Left kidney (tissue), 2 donors: Measurements from ENCODE around the gene NEAT1. TPM values are rescaled to one million over a fixed set of nuclear protein-coding genes. Genes with fewer than 3 reads are reported as not detected.
"Not testable (repeated sequence)": the region's sequence is repeated elsewhere in the genome, so short reads cannot be mapped to it uniquely, and the experiment has no call there.

Source experiments
- DNase-seq: peaks from one replicate; pipeline ENCODE4 v3.0.0-alpha.2; 2013
- polyA plus RNA-seq: library from polyadenylated mRNA; unstranded; fragments of 120-200 nt; gene quantifications from one replicate; pipeline ENCODE4 v1.2.1, GENCODE V29; 2013; ENCODE audit not compliant: insufficient read length

The NEAT1 gene
- polyA plus RNA-seq, 1 donor, result 265 TPM

- DNase-seq, result no peak
Observed at GRCh38 chr11:65403607-65404121, 18.9 kb upstream of the NEAT1 start.

DNA sequence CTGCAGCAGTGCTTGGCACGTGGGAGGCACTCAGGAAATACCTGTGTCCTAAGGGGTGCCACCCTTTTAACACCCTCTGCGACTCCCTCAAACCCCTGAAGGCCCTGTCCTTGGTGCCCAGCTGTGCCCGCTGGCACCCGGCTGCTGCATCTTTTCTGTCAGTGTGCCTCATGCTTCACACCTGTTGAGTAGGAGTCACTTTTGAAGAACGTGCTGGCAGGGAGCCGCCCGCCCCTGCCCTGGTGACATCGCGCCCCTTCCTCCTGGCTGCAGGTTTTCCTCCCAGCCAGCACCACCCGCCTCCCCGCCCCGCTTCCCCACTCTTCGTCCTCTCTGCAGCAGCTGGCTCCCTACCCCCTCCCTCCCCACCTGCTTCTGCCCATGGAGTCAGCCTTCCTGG lies 18.4 kb upstream of the NEAT1 start:
- DNase-seq, result no peak

- no peak for DNase-seq
Observed at GRCh38 chr11:65404638-65405339, 17.8 kb upstream of the NEAT1 start.

DNA sequence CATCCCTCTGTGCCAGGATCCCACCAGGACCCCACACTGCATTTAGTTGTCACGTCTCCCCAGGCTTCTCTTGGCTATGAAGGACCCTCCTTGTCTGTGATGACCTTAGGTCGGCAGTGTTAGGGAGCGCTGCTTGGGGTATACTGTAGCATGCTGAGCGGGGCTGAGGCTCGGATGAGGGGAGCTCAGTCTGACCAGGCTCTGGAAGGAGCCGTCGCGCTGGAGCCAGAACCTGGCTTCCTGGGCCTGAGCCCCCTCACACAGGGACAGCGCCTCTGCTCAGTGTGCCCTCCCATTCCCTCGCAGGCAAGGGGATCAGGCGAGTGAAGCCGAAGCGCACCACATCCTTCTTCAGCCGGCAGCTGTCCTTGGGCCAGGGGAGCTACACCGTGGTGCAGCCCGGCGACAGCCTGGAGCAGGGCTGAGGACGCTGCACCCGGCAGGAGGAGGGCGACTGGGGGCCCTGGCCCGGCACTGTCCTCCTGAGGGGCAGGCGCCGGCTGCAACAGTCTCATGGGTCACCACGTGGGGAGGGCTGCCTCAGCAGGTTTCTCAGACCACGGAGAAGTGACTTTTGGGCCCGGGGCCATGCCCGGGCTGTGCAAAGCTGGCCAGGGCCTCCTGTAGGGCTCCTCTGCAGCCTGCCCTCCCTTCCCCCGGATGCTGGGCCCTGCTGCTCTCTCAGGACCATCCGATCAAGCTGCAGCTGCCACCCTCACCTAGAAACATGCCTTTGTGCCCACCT lies 11.5 kb upstream of the NEAT1 start:
- no peak for DNase-seq

DNA sequence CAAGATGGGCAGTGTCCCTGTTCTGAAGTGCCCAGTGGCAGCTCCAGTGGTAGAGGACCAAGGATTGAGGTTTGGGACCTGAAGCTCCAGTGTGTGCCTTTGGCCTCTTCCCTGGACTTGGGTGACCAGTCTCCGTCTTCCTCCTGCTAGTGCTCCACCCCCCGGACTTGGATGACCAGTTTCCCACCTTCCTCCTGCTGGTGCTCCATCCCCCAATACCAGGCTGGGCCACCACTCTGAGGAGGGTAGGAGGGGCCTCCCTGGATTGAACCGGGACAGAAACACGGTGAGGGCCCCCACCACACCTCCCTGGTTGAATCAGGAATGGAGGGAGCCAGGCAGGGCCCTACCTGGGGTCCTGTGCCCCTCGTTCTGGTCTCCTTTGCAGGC lies 10.9 kb upstream of the NEAT1 start:
- no peak for DNase-seq

- no peak for DNase-seq
Observed at GRCh38 chr11:65412271-65413076, 10.1 kb upstream of the NEAT1 start.

DNA sequence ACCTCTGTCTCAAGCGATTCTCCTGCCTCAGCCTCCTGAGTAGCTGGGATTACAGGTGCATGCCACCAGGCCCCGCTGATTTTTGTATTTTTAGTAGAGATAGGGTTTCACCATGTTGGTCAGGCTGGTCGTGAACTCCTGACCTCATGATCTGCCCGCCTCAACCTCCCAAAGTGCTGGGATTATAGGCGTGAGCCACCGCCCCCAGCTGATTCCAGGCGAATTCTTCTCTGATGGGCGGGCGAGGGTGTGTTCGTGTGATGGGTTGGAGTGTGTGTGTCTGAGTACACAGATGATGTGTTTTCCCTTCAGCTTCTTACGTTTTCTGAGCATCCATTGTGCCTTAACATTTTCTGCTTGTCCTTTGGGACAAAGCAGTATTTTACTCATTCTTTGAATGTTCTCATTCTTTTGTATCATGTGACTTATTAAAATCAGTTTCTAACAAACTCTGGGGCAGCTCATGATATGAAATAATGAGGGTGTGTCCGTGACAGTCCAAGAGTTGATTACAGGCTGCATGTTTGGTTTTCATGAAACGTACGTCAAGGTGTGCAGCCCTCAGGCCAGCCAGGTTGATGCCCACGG lies 9.4 kb upstream of the NEAT1 start:
- not testable (repeated sequence) for DNase-seq

DNA sequence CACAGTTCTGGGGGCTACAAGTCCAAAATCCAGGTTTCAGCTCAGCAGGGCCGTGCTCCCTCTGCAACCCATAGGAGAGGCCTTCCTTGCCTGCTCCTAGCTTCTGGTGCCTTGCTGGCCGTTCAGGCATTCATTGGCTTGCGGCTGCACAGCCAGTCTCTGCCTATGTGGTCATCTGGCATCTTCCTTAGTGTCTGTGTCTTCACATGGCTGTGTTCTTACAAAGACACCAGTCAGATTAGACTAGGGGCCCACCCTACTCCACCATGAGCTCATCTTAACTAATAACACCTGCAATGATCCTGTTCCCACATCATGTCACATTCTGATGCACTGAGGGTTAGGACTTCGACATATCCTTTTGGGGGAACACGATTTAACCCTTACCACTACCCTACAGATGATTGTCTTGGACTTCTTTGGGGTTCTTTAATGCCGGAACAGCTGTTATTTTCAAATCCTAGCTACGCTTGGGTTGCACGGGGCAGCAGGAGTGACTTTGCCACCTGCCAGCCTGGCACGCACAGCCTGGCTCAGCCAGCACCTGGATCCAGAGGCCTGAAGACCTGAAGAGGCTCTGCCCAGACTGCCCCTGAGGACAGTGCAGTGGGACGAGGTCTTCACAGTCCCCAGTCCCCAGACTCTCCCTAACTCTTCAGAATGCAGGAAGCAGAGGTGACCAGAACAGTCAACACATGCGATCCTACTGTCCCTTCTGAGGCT lies 7.7 kb upstream of the NEAT1 start:
- DNase-seq, result no peak

GRCh38 chr11:65415499-65416340 lies 6.9 kb upstream of the NEAT1 start:
- no peak for DNase-seq

DNA sequence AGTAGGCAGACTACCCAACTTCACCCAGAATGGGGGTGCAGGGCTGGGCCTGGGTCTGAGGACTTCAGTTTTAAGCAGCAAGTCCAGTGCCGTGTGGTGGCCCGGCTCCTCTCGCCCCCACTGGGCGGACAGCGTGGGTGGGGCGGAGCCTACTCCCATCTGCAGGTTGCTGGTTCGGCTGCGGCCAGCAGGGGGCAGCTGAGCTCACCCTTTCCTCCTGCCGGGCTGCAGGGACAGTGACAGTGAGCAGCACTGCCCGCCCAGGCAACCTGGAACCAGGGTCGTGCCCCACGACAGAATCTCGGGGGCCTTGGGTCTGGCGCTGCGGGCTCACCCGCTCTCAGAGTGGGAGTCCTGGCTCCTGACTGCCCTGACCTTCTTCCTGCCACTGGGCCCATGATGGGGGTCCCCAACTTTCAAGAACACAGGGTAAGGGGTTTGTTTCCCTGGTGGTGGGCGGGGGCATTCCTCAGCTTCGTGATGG lies 6.2 kb upstream of the NEAT1 start:
- peak; percentile 78 for DNase-seq

GRCh38 chr11:65416841-65417701 lies 5.5 kb upstream of the NEAT1 start:
- DNase-seq, result no peak

DNA sequence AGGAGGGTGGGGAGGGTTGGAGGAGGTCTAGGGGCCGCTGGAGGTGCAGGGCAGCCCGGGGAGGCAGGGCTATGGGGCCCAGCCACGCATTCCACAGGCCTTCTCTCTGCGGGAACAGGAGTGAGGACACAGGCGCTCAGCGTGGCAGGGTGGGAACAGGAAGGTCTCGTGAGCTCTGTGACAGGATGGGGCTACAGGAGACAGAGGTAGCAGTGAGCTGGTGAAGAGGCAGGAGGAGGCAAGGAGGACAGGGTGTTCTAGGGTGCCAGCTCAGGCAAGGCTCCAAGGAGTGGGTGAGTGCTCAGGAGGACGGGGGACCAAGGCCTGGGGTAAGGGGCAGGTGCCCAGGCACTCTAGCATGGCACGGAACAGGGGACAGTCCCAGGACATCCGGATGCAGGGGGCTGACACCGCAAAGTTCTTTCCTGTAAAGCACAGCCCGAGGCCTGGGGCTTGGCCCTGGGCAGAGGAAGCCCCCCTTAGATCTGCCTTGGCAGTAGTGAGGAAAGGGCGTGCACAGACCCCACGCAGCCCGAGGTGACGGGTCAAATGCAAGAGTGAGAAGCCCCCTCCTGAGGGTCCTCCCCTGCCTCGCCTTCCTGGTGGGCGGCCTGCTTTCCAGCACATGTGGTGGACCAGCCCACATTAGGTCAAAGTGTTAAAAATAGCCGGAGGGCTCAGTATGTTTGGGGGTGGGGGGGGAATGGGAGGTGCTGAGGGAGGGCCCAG lies 4.7 kb upstream of the NEAT1 start:
- no peak for DNase-seq

DNA sequence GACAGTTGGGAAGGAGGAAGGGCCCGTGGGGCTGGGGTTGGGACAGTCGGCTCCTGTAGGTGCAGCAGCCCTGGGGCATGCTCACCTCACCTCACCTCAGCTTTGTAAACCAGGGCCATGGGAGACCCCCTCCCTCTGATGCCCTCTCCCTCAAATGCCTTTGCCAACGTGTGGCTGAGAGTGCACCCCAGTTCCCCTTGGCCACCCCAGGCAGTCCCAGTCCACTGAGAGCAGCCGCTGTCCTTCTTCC lies 4.2 kb upstream of the NEAT1 start:
- no peak for DNase-seq

DNA sequence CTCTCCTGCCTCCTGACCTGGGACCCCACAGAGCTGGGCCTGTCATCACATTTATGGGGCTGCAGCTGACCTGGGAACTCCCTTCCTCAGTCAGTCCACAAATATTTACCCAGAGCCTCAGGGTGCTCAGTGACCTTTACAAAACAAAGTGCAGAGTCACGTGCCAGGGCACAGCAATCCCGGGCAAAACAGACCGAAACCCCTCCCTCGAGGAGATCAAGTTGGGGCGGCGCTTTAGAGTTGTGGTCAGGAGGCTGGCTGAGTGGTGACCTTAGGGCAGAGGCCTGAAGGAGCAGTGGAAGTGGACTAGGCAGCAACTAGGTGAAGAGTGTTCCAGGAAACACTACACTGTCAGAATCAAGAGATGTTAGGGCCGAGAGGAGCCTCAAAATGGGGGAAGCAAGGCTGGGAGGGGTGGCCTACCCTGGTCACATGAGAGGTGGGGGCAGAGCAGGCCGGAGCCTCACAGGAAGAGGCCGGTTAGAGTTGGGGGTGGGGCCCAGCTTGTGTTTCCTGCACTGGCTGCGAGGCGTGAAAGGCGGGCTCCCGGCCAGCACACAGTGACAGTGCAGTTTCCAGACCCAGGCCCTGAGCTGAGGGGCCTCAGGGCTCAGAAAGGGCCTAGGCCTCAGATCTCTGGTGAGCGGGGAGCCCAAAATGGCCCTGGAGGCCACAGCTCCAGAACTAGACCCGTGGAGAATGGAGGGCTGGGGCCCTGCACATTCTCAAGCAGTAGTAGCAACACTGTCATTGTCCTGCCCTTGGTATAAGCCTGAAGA lies 3.7 kb upstream of the NEAT1 start:
- peak; percentile 93 for DNase-seq

GRCh38 chr11:65419460-65419771 lies 3.2 kb upstream of the NEAT1 start:
- no peak for DNase-seq

DNA sequence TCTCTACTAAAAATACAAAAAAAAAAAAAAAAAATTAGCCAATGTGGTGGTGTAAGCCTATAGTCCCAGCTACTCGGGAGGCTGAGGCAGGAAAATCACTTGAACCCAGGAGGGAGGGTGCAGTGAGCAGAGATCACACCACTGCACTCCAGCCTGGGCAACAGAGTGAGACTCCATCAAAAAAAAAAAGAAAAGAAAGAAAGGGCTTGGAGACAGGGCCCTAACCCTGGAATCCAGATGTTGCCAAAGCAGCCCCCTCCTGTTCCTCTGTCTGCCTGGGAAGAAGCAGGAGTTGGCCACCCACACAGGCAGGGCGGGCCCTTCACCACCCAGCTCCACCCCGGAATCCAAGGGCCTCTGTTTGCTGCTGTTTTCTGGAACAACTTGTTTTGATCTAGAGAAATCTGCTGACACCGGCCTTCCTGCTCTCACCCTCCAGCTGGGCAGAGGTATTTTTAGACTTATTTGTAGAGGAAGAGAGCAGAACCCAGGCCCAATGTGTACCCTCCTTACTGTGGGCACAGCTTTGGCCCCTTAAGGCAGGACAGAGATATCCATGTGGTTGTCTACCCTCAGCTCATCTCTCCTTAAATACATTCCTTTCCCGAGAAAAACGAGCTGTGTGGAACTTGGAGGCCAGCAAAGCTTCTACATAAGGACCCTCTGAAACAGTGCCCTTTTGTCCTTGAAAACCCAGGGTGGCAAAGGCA lies 2.7 kb upstream of the NEAT1 start:
- DNase-seq, result peak; percentile 53

DNA sequence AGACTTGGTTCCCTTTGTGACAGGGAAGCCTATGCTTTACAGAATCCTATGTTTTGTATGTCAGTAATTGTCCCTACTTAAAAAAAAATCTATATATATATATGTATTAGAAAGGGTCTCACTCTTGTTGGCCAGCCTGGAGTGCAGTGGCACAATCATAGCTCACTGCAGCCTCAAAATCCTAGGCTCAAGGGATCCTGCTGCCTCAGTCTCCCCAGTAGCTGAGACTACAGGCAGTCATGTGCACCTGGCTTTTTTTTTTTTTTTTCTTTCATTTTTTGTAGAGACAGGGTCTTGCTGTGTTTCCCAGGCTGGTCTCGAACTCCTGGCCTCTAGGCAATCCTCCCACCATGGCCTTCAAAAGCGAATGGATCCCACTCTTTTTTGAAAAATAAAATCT lies 2.1 kb upstream of the NEAT1 start:
- no peak for DNase-seq
